CD8-positive, alpha-beta memory T cell (primary cell): ENCODE measurements around the gene CKAP4. TPM values are rescaled to one million over a fixed set of nuclear protein-coding genes. Genes with fewer than 3 reads are reported as not detected.
A peak's percentile ranks its signal among the peaks of the same experiment; 100 is the strongest.

Experiments used
- CTCF ChIA-PET: fragments of 350-600 bp; sonication (Branson Sonifier 250); formaldehyde crosslinking; loops from one replicate; lab custom pipeline; 2021; ENCODE audit warnings: antibody characterized with exemption; lab: Charles Lee
- POLR2A ChIA-PET: fragments of 350-600 bp; sonication (Branson Sonifier 250); formaldehyde crosslinking; loops from one replicate; lab custom pipeline; 2021; ENCODE audit warnings: antibody characterized with exemption; lab: Charles Lee
- DNase-seq, 5 donors: peaks; one replicate each; pipeline versions ENCODE4 v3.0.0 to v3.0.0-alpha.2; 2020 to 2022; ENCODE audit warnings: mixed read lengths in 1 of 5
- H3K27ac ChIP-seq: one replicate; pipeline ENCODE4 v1.7.0; 2013; ENCODE audit warnings: low read depth, mild to moderate bottlenecking, low read length, moderate library complexity
- H3K27me3 ChIP-seq: 2 replicates; pipeline ENCODE4 v1.7.0; 2013; ENCODE audit warnings: low read length, mild to moderate bottlenecking; ENCODE audit not compliant: insufficient read depth, poor library complexity, severe bottlenecking
- H3K36me3 ChIP-seq: 2 replicates; pipeline ENCODE4 v1.7.0; 2013; ENCODE audit warnings: mild to moderate bottlenecking, low read length, moderate library complexity; ENCODE audit not compliant: insufficient read depth
- H3K4me1 ChIP-seq: 2 replicates; pipeline ENCODE4 v1.7.0; 2013; ENCODE audit warnings: mild to moderate bottlenecking, low read length, moderate library complexity; ENCODE audit not compliant: insufficient read depth
- H3K4me3 ChIP-seq: 2 replicates; pipeline ENCODE4 v1.7.0; 2013; ENCODE audit warnings: mild to moderate bottlenecking, low read length
- H3K9me3 ChIP-seq: 2 replicates; pipeline ENCODE4 v1.7.0; 2013; ENCODE audit warnings: mild to moderate bottlenecking, low read length
- H3K27ac Mint-ChIP-seq, 8 donors: one replicate each; pipeline ENCODE4 v1.8.0; 2020 to 2021; ENCODE audit warnings: mixed read lengths in 8 of 8, mild to moderate bottlenecking in 6 of 8, inconsistent platforms in 3 of 8, moderate library complexity in 3 of 8
- H3K27me3 Mint-ChIP-seq, 2 donors: one replicate each; pipeline ENCODE4 v1.8.0; 2020 to 2021; ENCODE audit warnings: mixed read lengths in 2 of 2, mild to moderate bottlenecking in 1 of 2, moderate library complexity in 1 of 2
- H3K36me3 Mint-ChIP-seq, 3 donors: one replicate each; pipeline ENCODE4 v1.8.0; 2020 to 2021; ENCODE audit warnings: mixed read lengths in 3 of 3, inconsistent platforms in 1 of 3, mild to moderate bottlenecking in 1 of 3
- H3K4me1 Mint-ChIP-seq, 3 donors: one replicate each; pipeline ENCODE4 v1.8.0; 2020 to 2021; ENCODE audit warnings: mixed read lengths in 3 of 3, inconsistent platforms in 1 of 3, mild to moderate bottlenecking in 1 of 3
- H3K4me3 Mint-ChIP-seq, 7 donors: one replicate each; pipeline ENCODE4 v1.8.0; 2020 to 2021; ENCODE audit warnings: mixed read lengths in 7 of 7, mild to moderate bottlenecking in 6 of 7, moderate library complexity in 4 of 7, inconsistent platforms in 2 of 7
- H3K9me3 Mint-ChIP-seq, 5 donors: one replicate each; pipeline ENCODE4 v1.8.0; 2020 to 2022; ENCODE audit warnings: mixed read lengths in 5 of 5, mild to moderate bottlenecking in 3 of 5, moderate library complexity in 2 of 5, inconsistent platforms in 1 of 5
- polyA plus RNA-seq: library from polyadenylated mRNA; unstranded; fragments of 300-500 nt; fragmentation: Illumina TruSeq; gene quantifications from one replicate; pipeline ENCODE4 v1.2.3, GENCODE V29; 2021
- total RNA-seq, 2 experiments: library from RNA; stranded (reverse); gene quantifications; one replicate each; pipeline ENCODE4 v1.2.3, GENCODE V29; 2021

The CKAP4 gene
- total and polyA plus RNA-seq, 3 experiments from 2014 or later: 7.6 to 11.3 (median 10.1) TPM

- Histone ChIP-seq H3K4me3 (peak overlapping the region; percentile 5), H3K27ac (peak overlapping the region; percentile 64), H3K4me1 (peaks cover 20% of the 10 kb centered on the region), H3K9me3 (no peaks in the 10 kb centered on the region), H3K36me3 (no peaks in the 10 kb centered on the region), H3K27me3 (no peaks in the 10 kb centered on the region)
- H3K36me3 Mint-ChIP-seq: peaks cover 0 to 3% (median 0%) of the 10 kb centered on the region in 3 donors
- ChIA-PET POLR2A (interaction anchor here (0.9 to 2.1 kb wide), 4 partner anchors 13 to 55 kb away, joined by 3 to 9 read pairs (median 3); no protein-coding TSS in a partner anchor), CTCF (no interaction called here)
- peaks cover 16 to 35% (median 18%) of the 10 kb centered on the region in 3 donors for H3K4me1 Mint-ChIP-seq
- peak overlapping the region; percentile 83 to 99 (median 87) for H3K4me3 Mint-ChIP-seq
- peak overlapping the region; percentile 47 to 100 (median 90) for H3K27ac Mint-ChIP-seq
- H3K27me3 Mint-ChIP-seq: peaks cover 0 to 2% of the 10 kb centered on the region in 2 donors
- no peaks in the 10 kb centered on the region for H3K9me3 Mint-ChIP-seq
- peak in 3 of 5 donors; percentile 26 to 50 (median 33) for DNase-seq
These were observed 559 bp upstream of the CKAP4 start for GRCh38 chr12:106248312-106248845.

DNA sequence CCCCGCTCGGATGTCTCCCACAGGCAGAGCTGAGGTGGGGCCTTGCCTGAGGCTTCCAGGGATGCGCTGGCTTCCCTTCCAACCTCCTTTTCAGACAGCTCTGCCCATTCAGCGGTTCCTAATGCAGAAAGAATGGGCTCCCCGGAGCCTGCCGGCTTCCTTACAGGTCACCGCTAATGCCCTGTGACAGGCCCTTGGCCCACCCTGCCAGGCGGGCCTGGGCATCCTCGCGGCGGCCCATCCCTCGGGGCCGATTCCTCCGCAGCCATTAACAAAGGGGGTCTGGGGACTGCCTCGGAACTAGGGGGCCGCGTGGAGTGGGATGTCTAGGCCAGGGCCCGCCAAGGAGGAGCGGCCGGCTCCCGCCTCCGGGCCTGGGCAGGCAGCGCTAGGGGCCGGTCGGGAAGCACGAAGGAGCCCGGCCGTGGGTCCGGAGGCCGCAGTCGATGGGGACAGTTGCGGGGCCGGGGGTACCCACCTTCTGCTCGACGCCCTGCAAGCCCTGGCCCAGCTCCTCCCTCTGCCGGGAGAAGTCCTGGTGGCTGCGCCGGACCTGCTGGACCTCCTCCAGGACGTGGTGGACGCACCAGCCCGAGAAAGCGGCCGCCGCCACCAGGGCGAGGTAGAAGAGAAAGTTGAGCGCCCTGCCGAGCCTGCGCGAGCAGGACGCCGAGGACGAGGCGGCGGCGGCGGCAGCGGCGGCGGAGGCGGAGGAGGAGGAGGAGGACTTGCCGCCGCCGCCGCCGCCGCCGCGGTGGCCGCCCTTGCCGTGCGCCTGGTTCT is 738 bp downstream of the CKAP4 start:
- H3K36me3 Mint-ChIP-seq: peaks cover 0 to 7% (median 0%) of the 10 kb centered on the region in 3 donors
- H3K4me1 ChIP-seq: peaks cover 20% of the 10 kb centered on the region
- CTCF ChIA-PET: interaction anchor here (1.0 to 1.4 kb wide), 5 partner anchors 10 to 111 kb away, joined by 3 to 9 read pairs (median 4); partner anchors contain the start of gene POLR3B

DNA sequence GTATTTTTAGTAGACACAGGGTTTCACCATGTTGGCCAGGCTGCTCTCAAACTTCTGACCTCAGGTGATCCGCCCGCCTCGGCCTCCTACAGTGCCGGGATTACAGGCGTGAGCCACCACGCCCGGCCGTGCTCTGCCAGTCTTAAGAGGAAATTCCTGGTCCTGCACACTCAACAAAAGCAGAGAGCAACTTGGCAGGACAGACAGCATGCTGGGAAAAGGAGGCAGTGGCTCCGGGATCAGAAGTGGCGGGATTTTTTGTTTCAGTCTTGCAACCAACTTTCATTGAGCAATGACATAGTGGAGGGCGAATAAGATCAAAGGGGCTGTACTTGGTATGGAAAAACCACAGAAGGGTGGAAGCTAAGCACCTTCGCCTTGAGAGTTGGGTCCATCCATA is 2.1 kb downstream of the CKAP4 start:
- H3K4me1 ChIP-seq: peaks cover 20% of the 10 kb centered on the region
- ChIA-PET CTCF (interaction anchor here (0.7 to 1.4 kb wide), 5 partner anchors 15 to 112 kb away, joined by 3 to 9 read pairs (median 4); partner anchors contain the start of gene POLR3B), POLR2A (interaction anchor here (1.3 to 1.4 kb wide), 2 partner anchors 56 kb away, joined by 3 to 5 read pairs; no protein-coding TSS in a partner anchor)
- no peak for DNase-seq
- Mint-ChIP-seq H3K9me3 (no peaks in the 10 kb centered on the region), H3K4me1 (peaks cover 16 to 39% (median 18%) of the 10 kb centered on the region in 3 donors), H3K36me3 (peaks cover 0 to 9% (median 3%) of the 10 kb centered on the region in 3 donors), H3K27ac (peak overlapping the region in 3 of 8 donors; percentile 17 to 60 (median 45)), H3K27me3 (peaks cover 0 to 4% of the 10 kb centered on the region in 2 donors), H3K4me3 (peak overlapping the region; percentile 65 to 89 (median 76))
- H3K9me3 ChIP-seq: no peaks in the 10 kb centered on the region
- H3K4me3 ChIP-seq: no peak overlapping the region
- no peak overlapping the region for H3K27ac ChIP-seq
- no peaks in the 10 kb centered on the region for H3K27me3 ChIP-seq
- no peaks in the 10 kb centered on the region for H3K36me3 ChIP-seq

More for the DNA sequence above, 738 bp downstream of the CKAP4 start:
- POLR2A ChIA-PET: interaction anchor here (1.4 to 2.1 kb wide), 2 partner anchors 55 kb away, joined by 5 to 9 read pairs; no protein-coding TSS in a partner anchor
- Mint-ChIP-seq H3K4me1 (peaks cover 16 to 39% (median 18%) of the 10 kb centered on the region in 3 donors), H3K9me3 (no peaks in the 10 kb centered on the region), H3K4me3 (peak overlapping the region; percentile 65 to 92 (median 76)), H3K27ac (peak overlapping the region in 7 of 8 donors; percentile 29 to 84 (median 66)), H3K27me3 (peaks cover 0 to 4% of the 10 kb centered on the region in 2 donors)
- Histone ChIP-seq H3K27ac (no peak overlapping the region), H3K27me3 (no peaks in the 10 kb centered on the region), H3K36me3 (no peaks in the 10 kb centered on the region), H3K4me3 (peak overlapping the region; percentile 58), H3K9me3 (no peaks in the 10 kb centered on the region)
- peak; percentile 49 to 75 (median 56) for DNase-seq

DNA sequence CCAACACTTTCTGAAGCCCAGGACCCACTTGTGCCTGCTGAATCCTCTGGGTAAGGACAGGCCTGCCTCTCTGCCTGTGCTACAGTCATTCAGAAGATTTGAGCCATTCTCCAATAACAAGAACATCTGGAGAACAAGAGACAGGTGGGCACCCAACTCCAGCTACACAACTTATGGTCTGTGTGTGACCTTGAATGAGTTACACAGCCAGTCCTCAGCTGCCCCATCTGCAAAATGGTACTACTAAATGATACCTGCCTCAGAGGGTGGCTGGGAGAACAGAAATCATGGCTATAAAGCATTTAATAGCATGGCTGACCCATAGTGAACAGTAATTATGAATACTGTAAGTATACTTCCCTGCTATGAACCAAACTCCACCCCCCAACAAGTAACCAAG is 4.2 kb downstream of the CKAP4 start:
- peaks cover 0 to 4% of the 10 kb centered on the region in 2 donors for H3K27me3 Mint-ChIP-seq
- H3K4me1 Mint-ChIP-seq: peaks cover 6 to 28% (median 7%) of the 10 kb centered on the region in 3 donors
- ChIA-PET POLR2A (no interaction called here), CTCF (no interaction called here)
- no peak overlapping the region for H3K4me3 Mint-ChIP-seq
- H3K27me3 ChIP-seq: no peaks in the 10 kb centered on the region
- no peaks in the 10 kb centered on the region for H3K9me3 ChIP-seq
- no peak for DNase-seq
- peak overlapping the region in 1 of 8 donors; percentile 43 for H3K27ac Mint-ChIP-seq
- H3K36me3 Mint-ChIP-seq: peaks cover 4 to 20% (median 8%) of the 10 kb centered on the region in 3 donors
- no peak overlapping the region for H3K27ac ChIP-seq
- peaks cover 17% of the 10 kb centered on the region for H3K4me1 ChIP-seq
- no peaks in the 10 kb centered on the region for H3K36me3 ChIP-seq
- H3K9me3 Mint-ChIP-seq: no peaks in the 10 kb centered on the region
- no peak overlapping the region for H3K4me3 ChIP-seq

- peaks cover 2% of the 10 kb centered on the region for H3K4me1 ChIP-seq
- no peaks in the 10 kb centered on the region for H3K27me3 ChIP-seq
- no peak overlapping the region for H3K27ac ChIP-seq
- Mint-ChIP-seq H3K9me3 (no peaks in the 10 kb centered on the region), H3K4me1 (peaks cover 3 to 17% (median 5%) of the 10 kb centered on the region in 3 donors), H3K36me3 (peaks cover 8 to 28% (median 8%) of the 10 kb centered on the region in 3 donors), H3K27ac (no peak overlapping the region), H3K27me3 (peaks cover 0 to 3% of the 10 kb centered on the region in 2 donors), H3K4me3 (no peak overlapping the region)
- H3K4me3 ChIP-seq: no peak overlapping the region
- H3K9me3 ChIP-seq: no peaks in the 10 kb centered on the region
- CTCF ChIA-PET: interaction anchor here (1.7 kb wide), 1 partner anchor 17 kb away, joined by 3 read pairs; no protein-coding TSS in a partner anchor
- POLR2A ChIA-PET: no interaction called here
- no peak for DNase-seq
- no peaks in the 10 kb centered on the region for H3K36me3 ChIP-seq
These were observed 7.0 kb downstream of the CKAP4 start for GRCh38 chr12:106240821-106241220.

DNA sequence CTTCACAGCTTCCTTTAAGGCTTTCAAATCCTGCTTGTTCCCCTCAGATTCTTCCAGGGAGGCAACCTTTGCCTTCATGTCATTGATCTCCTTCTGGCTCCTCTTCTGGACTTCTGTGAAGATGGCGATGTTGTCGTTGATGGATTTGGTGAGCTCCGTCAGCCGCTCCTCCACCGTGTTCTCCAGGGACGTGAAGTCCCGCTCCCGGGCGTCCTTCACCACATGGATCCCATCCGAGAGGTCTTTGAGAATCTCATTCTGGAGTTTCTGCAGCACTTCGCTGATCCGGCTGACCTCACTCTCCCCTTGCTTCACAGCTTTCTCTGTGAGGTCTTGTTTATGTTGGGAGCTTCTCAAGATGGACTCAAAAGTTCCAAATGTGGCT is 7.9 kb downstream of the CKAP4 start:
- Mint-ChIP-seq H3K27ac (no peak overlapping the region), H3K9me3 (no peaks in the 10 kb centered on the region), H3K4me1 (peaks cover under 1 to 9% (median 2%) of the 10 kb centered on the region in 3 donors), H3K4me3 (no peak overlapping the region), H3K36me3 (peaks cover 8 to 28% (median 8%) of the 10 kb centered on the region in 3 donors), H3K27me3 (peaks cover 0 to 2% of the 10 kb centered on the region in 2 donors)
- H3K36me3 ChIP-seq: no peaks in the 10 kb centered on the region
- ChIA-PET POLR2A (no interaction called here), CTCF (interaction anchor here (1.6 to 1.7 kb wide), 2 partner anchors 14 to 16 kb away, joined by 3 to 4 read pairs; no protein-coding TSS in a partner anchor)
- no peak for DNase-seq
- no peaks in the 10 kb centered on the region for H3K27me3 ChIP-seq
- H3K27ac ChIP-seq: no peak overlapping the region
- no peaks in the 10 kb centered on the region for H3K4me1 ChIP-seq
- no peak overlapping the region for H3K4me3 ChIP-seq
- no peaks in the 10 kb centered on the region for H3K9me3 ChIP-seq

DNA sequence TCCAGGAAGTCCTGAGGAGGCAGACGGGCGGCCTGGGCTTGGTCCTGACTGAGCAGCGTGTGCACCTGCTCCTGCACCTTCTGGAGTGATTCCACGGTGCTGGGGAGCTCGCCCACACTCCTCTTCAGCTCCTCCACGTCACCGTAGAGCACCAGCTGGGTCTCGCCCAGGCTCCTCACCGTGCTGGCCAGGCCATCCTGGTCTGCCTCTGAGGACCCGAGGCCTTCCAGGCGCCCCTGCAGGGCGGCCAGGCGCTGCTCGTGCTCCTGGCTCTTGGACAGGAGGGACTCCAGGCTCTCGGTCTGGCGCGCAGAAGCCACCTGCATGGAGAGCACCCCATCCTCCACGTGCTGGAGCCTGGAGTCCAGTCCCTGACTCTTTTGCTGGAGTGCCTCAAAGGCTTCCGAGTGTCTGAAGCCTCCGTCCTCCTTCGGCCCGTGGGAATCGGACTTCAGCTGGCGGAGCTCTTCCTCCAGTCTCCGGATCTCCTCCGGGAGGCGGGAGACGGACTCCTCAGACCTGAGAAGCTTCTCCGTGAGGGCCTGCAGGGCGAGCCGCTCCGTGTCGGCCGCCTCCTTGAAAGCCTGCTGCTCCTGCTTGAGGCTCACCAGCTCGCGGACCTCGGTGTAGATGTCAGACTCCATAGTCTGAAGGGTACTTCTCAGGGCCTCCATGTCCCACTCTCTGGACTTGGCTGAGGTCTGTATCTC is 8.4 kb downstream of the CKAP4 start:
- Mint-ChIP-seq H3K27ac (no peak overlapping the region), H3K9me3 (no peaks in the 10 kb centered on the region), H3K4me1 (peaks cover 0 to 8% (median 0%) of the 10 kb centered on the region in 3 donors), H3K4me3 (no peak overlapping the region), H3K36me3 (peaks cover 8 to 28% (median 8%) of the 10 kb centered on the region in 3 donors), H3K27me3 (peaks cover 0 to 2% of the 10 kb centered on the region in 2 donors)
- ChIA-PET POLR2A (no interaction called here), CTCF (interaction anchor here (1.6 to 1.7 kb wide), 2 partner anchors 13 to 16 kb away, joined by 3 to 4 read pairs; no protein-coding TSS in a partner anchor)
- Histone ChIP-seq H3K27ac (no peak overlapping the region), H3K4me1 (no peaks in the 10 kb centered on the region), H3K9me3 (no peaks in the 10 kb centered on the region), H3K36me3 (no peaks in the 10 kb centered on the region), H3K4me3 (no peak overlapping the region), H3K27me3 (no peaks in the 10 kb centered on the region)
- DNase-seq: no peak
